NCI-H748 treated with DMSO at 0.1 percent for 48 hours (cell line): ENCODE results near the gene UFM1.
"Not testable (repeated sequence)": the region's sequence is repeated elsewhere in the genome, so short reads cannot be mapped to it uniquely, and the experiment has no call there.

Source experiments
- DNase-seq: peaks from one replicate; lab custom pipeline; 2025; lab: John Stamatoyannopoulos, UW

UFM1 gene

GRCh38 chr13:38349390-38350113 is at the start of gene UFM1:
TSS of gene UFM1 (plus strand) at chr13:38349851. CDS start at chr13:38349920, 69 bp downstream.
- peak; percentile 98 for DNase-seq

- no peak for DNase-seq
Observed at GRCh38 chr13:38301236-38301635, 48.4 kb upstream of the UFM1 start.

- no peak for DNase-seq
Observed at GRCh38 chr13:38303816-38304320, 45.8 kb upstream of the UFM1 start.

GRCh38 chr13:38308736-38309135 is 40.9 kb upstream of the UFM1 start:
- no peak for DNase-seq

- no peak for DNase-seq
Observed at GRCh38 chr13:38309397-38309796, 40.3 kb upstream of the UFM1 start.

GRCh38 chr13:38311175-38311574 is 38.5 kb upstream of the UFM1 start:
- not testable (repeated sequence) for DNase-seq

- DNase-seq = no peak
Observed at GRCh38 chr13:38316129-38316528, 33.5 kb upstream of the UFM1 start.

- DNase-seq = no peak
Observed at GRCh38 chr13:38321654-38322053, 28.0 kb upstream of the UFM1 start.

- DNase-seq = no peak
Observed at GRCh38 chr13:38325426-38325825, 24.2 kb upstream of the UFM1 start.

- DNase-seq = no peak
Observed at GRCh38 chr13:38328699-38329098, 21.0 kb upstream of the UFM1 start.

GRCh38 chr13:38334845-38335244 is 14.8 kb upstream of the UFM1 start:
- DNase-seq = no peak

- DNase-seq = no peak
Observed at GRCh38 chr13:38338089-38338488, 11.6 kb upstream of the UFM1 start.

- no peak for DNase-seq
Observed at GRCh38 chr13:38340624-38341023, 9.0 kb upstream of the UFM1 start.

GRCh38 chr13:38341149-38341692 is 8.4 kb upstream of the UFM1 start:
- no peak for DNase-seq

GRCh38 chr13:38346764-38347163 is 2.9 kb upstream of the UFM1 start:
- peak; percentile 82 for DNase-seq

- peak; percentile 72 for DNase-seq
Observed at GRCh38 chr13:38348861-38349389, 726 bp upstream of the UFM1 start.

GRCh38 chr13:38350114-38350617 is 515 bp downstream of the UFM1 start:
- peak; percentile 31 for DNase-seq

GRCh38 chr13:38355595-38356119 is 6.0 kb downstream of the UFM1 start:
- DNase-seq = no peak

- DNase-seq = no peak
Observed at GRCh38 chr13:38358684-38359083, 9.0 kb downstream of the UFM1 start.

- no peak for DNase-seq
Observed at GRCh38 chr13:38361542-38362262, 12.1 kb downstream of the UFM1 start.

GRCh38 chr13:38363219-38363618 is 13.6 kb downstream of the UFM1 start:
- no peak for DNase-seq

GRCh38 chr13:38363746-38364145 is 14.1 kb downstream of the UFM1 start:
- not testable (repeated sequence) for DNase-seq
